SKM-1 treated with dmso at 0.1 percent for 144 hours (cell line): ENCODE data around the gene UBXN1.
"Not testable (repeated sequence)": the region's sequence is repeated elsewhere in the genome, so short reads cannot be mapped to it uniquely, and the experiment has no call there.

Source experiments
- DNase-seq: peaks from one replicate; lab custom pipeline; 2025; ENCODE audit not compliant: unreplicated experiment; lab: John Stamatoyannopoulos, UW

Gene UBXN1

DNA sequence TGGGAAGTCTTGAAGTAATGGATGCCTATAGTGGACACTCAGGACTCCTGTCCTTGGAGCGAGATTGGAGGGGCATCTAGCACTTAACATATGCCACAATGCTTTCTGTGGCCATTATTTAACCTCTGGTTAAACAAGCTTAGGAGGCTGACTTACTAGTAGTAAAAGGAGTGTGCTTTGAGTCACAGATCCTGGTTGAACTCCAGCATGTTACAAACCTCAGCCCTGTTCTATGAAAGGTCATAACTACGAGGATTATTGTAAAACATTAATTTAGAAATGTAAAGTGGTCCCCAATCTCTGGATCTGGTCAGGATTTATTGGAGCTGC lies 5.7 kb downstream of the UBXN1 start:
- no peak for DNase-seq

DNA sequence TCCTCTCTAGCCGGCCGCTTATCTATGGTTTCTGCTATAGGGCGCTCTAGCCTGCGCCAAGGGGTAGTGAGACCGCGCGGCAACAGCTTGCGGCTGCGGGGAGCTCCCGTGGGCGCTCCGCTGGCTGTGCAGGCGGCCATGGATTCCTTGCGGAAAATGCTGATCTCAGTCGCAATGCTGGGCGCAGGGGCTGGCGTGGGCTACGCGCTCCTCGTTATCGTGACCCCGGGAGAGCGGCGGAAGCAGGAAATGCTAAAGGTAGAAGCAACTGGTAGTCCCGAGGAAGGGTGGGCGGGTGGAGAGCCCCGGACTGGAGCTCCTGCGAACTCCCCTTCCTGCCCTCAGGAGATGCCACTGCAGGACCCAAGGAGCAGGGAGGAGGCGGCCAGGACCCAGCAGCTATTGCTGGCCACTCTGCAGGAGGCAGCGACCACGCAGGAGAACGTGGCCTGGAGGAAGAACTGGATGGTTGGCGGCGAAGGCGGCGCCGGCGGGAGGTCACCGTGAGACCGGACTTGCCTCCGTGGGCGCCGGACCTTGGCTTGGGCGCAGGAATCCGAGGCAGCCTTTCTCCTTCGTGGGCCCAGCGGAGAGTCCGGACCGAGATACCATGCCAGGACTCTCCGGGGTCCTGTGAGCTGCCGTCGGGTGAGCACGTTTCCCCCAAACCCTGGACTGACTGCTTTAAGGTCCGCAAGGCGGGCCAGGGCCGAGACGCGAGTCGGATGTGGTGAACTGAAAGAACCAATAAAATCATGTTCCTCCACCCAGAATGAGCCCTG lies 7.1 kb downstream of the UBXN1 start, which contains the start of the genes LBHD1 and UQCC3:
LBHD1 (minus strand) TSS at position 660 of the 782 bp plus-strand sequence. CDS start 2,236 bp downstream, outside the sequence.
UQCC3 (plus strand) TSS at position 66 of the 782 bp plus-strand sequence; CDS start at position 139, 73 bp downstream.
- DNase-seq, result peak; percentile 69

DNA sequence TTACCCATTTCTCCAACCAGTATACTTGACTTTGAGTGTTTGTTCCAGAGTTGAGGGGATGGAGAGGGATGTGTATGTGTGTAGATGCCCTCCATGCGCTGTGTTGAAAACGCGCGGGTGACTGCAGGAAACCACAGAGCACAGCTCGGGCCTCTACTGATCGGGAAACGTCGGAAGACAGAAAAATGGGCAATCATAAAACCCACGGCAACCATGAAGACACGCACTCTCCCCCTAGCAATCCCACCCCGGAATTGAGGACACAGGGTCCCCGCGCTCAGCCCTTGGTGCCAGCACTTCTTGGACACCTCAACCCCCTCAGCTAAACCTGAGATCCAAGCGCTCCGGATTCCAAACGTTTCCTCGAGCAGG lies 7.7 kb downstream of the UBXN1 start:
- peak; percentile 42 for DNase-seq

DNA sequence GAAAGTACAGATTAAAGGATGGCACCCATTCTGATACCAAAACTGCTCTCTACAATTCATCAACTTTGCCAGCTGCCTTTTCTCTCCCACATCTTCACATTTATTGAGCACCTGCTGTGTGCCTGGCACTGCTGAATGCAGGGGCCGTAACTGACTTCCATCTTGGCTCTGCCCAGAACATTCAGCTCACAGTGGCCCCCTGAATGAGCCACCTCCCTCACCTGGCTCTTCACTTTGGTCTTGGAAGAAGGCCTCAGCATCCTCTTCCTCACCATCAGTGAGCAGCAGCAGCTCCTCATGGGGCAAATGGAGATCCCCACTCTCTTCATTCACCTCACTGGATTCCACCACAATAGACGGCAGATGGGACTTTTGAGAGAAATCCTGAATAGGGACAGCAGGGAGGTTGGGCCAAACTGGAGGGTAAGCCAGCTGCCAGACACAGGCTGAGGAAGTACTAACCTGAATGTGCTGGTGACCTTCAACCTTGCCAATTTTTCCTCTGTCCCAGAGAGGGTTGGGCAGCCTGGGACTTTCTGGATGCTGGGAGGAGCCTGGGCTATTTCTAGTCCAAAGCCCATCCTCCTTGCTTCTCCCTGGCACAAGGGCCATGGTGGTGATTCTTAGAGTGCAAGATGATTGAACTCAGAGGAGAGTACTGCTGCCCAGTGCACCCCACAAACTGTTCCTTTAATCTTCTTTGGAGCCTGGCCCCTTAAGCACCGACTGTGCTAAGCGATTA lies 9.3 kb downstream of the UBXN1 start:
- DNase-seq, result no peak

DNA sequence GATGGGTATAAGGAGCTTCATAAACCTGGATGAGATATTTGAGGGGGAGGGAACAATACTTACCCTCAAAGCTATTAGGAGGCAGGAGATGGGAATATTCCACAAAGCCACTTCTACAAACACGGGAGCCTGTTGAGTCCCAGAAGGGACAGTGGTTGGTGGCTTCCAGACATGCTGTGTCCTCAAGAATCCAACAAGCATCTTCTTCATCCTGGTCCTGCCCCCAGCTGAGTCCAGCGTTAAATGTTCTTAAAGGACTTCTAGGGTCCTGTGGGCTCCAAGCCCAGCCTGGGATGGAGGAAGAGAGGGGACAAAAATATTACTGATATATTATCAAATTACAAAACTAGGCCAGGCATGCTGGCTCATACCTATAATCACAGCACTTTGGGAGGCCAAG lies 11.4 kb downstream of the UBXN1 start:
- no peak for DNase-seq

DNA sequence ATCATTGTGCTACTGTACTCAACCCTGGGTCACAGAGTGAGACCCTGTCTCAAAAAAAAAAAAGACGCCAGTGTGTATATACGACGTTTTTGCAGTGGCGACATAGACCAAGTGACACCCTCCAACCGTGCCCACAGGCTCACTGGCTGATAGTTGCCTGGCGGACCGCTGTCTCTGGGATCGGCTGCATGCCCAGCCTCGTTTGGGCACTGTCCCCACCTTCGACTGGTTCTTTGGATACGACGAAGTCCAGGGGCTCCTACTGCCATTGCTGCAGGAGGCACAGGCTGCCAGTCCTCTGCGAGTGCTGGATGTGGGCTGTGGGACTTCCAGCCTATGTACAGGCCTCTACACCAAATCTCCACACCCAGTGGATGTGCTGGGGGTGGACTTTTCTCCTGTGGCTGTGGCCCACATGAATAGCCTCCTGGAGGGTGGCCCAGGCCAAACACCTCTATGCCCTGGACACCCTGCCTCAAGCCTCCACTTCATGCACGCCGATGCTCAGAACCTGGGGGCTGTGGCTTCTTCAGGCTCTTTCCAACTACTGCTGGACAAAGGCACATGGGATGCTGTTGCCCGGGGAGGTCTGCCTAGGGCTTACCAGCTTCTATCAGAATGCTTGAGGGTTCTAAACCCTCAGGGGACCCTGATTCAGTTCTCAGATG lies 12.5 kb downstream of the UBXN1 start:
- no peak for DNase-seq

DNA sequence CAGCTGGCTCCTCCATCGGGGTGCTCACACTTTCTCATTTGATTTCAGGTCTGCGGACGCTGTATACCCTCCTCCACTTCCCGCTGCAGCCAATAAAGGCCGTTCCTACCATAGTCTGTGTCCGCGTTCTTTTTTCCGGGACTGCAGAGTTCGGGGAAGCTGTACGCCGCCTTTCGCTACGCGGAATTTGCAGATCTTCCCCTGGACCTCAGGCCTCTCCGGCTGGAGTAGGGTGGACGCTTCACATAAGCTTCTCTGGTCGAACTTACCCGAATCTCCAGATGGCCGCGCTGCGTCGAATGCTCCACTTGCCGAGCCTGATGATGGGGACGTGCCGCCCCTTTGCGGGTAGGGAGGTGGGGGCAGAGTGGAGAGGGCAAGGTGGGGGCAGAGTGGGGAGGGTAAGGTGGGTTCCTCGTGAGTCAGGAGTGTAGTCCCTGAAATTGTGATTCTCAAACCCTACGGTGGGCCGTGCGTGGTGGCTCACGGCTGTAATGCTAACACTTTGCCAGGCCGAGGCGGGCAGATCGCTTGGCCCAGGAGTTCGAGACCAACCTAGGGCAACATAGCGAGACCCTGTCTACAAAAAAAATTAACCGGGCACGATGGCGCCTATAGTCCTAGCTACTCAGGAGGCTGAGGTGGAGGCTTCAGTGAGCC lies 13.1 kb downstream of the UBXN1 start:
- DNase-seq, result peak; percentile 43

DNA sequence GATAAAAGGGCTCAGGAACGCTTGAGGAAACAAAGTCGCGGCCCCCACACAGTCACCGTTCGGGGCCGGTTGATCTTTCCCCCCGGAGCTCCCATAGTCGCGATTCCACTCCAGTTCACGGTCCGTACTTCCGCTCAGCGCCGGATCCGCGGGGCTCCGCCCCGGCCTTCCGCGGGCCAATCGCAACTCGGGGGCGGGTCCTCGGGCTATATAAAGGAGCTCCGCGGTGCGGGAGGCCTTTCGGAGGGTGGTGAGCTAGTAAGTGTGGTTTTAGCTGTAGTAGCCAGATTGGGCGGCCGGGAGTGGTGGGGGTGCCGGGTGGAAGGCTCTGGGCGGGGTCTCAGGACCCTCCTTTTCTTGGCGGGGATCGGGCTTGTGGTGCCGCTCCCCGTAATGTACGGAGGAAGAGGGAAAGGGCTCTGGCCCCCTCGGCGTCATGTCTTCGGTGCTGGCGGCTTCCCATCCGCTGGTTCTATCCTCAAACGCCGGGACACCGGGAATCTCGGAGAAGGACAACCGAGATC lies 13.7 kb downstream of the UBXN1 start, which contains the start of the genes C11orf98 and CSKMT:
C11orf98 (minus strand) TSS at position 136 of the 524 bp plus-strand sequence; CDS start at position 95, 41 bp downstream.
CSKMT (plus strand) TSS at position 238 of the 524 bp plus-strand sequence. CDS start 568 bp downstream, outside the sequence.
- peak; percentile 88 for DNase-seq

DNA sequence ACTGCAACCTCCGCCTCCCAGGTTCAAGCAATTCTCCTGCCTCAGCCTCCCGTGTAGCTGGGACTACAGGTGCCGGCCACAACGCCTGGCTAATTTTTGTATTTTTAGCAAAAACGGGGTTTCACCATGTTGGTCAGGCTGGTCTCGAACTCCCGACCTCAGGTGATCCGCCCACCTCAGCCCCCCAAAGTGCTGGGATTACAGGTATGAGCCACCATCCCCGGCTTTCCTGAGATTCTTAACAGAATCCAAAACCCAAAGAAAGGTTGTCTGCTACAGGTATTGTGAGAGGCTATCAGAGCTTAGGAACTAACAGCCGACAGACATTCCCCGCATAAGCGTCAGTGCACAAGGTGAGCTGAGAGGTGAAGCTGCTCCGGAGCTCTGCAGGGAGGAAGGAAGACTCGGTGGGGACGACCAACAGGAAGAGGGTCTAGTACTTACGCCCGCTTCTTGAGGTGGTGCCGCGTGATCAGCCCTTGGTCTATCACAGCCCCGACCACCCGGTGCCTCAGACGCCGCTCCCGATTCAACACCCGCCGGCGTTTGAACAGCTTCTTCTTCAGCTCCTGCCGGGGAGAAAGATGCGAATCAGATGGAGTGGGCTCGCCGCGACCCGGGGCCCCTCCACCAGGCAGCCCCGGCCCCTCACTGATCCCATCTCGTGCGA lies 14.3 kb downstream of the UBXN1 start:
- peak; percentile 57 for DNase-seq

DNA sequence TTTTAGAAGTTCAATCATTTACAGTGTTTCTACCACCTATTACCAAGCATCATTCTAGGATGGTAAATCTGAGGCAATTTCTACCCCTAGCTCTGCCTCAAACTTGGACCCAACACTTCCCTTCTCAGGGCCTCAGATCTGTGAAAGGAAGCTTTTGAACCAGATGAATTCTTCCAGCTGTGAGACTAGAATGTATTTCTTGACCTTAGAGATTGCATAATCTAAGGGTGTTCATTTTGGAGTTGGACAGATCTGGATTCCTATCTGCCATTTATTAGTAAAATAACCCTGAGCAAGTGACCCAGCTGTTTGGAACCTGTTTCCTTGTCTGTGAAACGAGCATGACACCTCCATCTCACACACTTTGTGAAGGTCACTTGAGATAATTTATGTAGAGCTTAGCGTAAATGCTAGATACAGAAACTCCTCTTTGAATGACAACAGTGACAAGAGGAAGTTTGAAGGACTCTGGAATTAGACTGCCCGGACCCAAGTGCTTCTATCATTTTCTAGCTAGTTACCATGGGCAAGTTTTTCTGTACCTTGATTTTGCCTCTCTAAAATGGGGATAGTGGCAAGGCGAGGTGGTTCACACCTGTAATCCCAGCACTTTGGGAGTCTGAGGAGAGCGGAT lies 22.0 kb downstream of the UBXN1 start:
- DNase-seq, result no peak

DNA sequence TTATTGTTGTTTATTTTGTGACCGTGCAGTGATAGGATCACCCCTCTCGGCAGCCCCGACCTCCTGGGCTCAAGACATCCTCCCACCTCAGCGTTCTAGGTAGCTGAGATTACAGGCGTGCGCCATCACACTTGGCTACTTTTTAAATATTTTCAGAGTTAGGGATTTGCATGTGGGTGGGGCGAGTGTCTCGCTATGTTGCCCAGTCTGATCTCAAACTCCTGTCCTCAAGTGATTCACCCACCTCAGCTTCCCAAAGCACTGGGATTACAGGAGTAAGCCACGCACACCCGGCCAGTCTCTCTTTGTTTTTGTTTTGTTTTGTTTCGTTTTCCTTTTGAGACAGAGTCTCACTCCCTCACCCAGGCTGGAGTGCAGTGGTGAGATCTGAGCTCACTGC lies 24.6 kb downstream of the UBXN1 start:
- no peak for DNase-seq

DNA sequence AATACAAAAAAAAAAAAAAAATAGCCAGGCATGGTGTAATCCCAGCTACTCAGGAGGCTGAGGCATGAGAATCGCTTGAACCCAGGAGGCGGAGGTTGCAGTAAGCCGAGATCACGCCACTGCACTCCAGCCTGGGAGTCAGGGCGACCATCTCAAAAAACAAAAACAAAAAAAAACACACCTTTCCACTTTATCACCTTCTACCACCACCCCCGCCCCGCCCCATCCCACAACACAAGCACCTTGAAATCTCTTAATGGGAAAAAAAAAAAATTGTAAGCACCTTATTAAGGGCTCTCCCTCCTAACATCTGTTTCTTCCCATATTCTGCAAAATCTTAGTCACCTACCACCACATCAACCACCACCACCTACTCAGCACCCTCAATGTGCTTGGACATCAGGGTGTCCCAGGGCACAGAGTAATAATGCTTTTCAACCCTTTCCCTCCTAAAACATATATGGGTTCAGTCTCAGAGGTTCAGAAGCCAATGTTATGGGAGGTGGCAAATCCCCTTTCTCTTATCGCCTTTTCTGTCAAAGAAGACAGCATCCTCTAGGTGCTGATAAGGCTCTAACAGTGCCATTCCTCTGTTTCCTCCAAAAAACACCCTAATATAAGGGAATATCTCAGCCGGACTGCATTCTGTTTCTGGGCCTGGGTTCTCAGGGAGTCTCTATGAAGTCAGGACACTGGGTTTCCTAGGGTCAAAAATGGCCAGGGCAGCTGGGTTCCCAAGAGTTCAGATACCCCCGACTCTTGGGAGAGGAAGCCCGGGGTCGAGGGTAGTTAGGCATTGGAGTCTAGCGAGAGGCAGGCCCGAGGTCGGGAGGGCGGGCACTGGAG lies 26.5 kb downstream of the UBXN1 start:
- DNase-seq, result no peak

DNA sequence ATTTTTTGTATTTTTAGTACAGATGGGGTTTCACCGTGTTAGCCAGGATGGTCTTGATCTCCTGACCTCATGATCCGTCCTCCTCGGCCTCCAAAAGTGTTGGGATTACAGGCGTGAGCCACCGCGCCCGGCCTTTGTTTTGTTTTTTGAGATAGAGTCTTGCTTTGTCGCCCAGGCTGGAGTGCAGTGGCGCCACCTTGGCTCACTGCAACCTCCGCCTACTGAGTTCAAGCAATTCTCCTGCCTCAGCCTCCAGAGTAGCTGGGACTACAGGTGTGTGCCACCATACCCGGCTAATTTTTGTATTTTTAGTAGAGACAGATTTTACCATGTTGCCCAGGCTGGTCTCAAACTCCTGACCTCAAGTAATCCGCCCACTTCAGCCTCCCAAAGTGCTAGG lies 28.6 kb downstream of the UBXN1 start:
- not testable (repeated sequence) for DNase-seq

DNA sequence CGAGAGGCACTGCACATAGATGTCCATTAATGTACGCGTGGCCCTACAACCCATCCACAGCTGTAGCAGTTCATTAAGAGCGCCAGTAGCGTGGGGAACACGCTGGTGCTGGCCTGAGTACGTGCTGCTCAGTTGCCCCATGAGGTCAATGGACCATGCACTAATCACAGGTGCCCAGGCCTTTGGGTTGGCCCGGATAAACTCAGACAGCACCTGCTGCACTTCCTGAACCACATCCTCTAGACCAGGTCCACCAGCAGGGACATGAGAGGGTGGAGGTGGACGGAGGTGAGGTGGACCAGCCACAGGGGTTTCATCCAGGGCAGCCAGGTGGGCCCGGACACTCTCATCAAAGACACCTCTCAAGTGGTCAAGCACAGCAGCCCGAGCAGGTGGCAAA lies 29.4 kb downstream of the UBXN1 start:
- DNase-seq, result no peak

DNA sequence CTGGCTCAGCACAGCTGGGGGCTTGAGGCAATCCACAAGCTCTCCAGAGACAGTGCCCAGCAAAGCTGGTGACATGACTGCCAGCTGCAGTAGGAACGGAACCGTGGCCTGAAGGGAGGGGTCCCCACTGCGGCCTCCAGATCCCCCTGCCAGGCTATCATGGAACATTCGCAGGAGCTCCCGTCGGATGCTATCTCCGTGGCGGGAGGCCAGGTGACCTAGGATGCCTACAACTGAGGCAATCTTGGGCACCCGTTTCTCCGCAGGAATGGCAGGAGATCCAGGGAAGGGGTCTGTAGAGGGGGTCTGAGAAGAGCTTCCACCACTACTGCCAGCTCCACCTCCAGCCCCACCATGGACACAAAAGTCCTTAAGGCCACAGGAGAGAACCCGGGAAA lies 29.9 kb downstream of the UBXN1 start:
- no peak for DNase-seq

DNA sequence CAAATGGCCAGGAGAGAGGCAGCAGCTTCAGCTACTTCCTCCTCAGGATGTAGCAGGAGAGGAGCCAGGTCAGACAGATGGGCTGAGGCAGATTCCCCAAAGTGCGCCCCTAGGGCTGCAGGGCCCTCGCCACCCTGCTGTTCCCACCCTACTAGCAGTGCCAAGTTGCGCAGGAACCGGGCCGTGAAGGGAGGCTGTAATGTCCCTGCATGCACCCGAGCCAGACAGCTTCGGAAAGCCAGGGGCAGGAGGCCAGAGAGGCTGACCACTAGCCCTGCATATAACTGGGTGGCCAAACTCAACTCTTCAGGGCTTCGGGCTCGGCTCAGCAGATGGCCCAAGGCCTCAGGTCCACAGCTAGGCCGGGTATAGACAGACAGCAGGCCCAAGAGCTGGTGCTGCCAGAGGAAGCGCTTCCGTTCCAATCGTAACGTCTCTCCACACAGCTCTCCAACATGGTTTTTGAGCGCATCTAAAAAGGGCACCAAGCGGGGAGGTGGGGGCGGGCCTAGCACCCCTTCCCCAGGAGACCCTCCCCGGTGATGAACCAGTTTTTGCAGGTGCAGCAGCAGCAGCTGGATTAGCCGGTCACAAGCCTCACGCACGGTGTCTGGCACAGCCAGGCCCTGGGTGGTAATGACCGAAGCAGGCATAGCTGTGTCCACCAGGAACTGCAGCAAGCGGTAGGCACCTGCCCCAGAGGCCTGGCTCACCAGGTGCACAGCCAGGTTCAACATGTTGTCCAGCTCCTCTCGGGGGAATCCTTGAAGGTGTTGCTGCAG lies 30.5 kb downstream of the UBXN1 start:
- no peak for DNase-seq

DNA sequence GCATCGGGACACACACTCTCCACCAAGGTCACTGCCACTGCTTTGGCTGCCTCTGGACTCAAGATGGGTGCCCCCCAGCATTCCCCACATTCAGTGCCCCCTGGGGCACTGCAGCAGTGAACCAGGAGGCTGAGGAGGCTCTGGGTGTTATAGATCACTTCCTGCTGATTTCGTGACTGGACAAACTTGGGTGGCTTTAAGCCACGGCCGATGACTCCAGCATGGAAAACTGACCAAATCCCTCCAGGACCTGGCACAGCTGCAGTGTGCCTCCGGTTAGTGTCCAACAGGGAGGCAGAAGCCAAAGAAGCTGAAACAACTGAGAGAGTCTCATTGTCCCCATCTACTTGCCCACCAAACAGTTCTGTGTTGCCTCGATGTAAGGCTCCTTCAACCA lies 31.3 kb downstream of the UBXN1 start:
- no peak for DNase-seq
